GM18861 (cell line): ENCODE measurements around the gene HIC1.
"Not testable (repeated sequence)": the region's sequence is repeated elsewhere in the genome, so short reads cannot be mapped to it uniquely, and the experiment has no call there.

ENCODE experiments used
- ATAC-seq: cut with Tn5 transposase; IDR thresholded peaks from one replicate; pipeline ENCODE4 v1.9.1; 2021; ENCODE audit not compliant: unreplicated experiment

The HIC1 gene

GRCh38 chr17:2054512-2055291 lies at the start of gene HIC1:
HIC1 (plus strand) TSS chr17:2055103; CDS start chr17:2056691, 1,588 bp downstream.
- ATAC-seq: no peak

GRCh38 chr17:2008332-2009126 lies 46.4 kb upstream of the HIC1 start:
- ATAC-seq: no peak

GRCh38 chr17:2009737-2010136 lies 45.2 kb upstream of the HIC1 start:
- no peak for ATAC-seq

- ATAC-seq: no peak
Measured at GRCh38 chr17:2011411-2012371, 43.2 kb upstream of the HIC1 start.

GRCh38 chr17:2012499-2012898 lies 42.4 kb upstream of the HIC1 start:
- ATAC-seq: no peak

- ATAC-seq: not testable (repeated sequence)
Measured at GRCh38 chr17:2013220-2013993, 41.5 kb upstream of the HIC1 start.

- ATAC-seq: no peak
Measured at GRCh38 chr17:2013994-2014317, 40.9 kb upstream of the HIC1 start.

GRCh38 chr17:2015314-2015713 lies 39.6 kb upstream of the HIC1 start:
- ATAC-seq: no peak

GRCh38 chr17:2016494-2016893 lies 38.4 kb upstream of the HIC1 start:
- ATAC-seq: no peak

GRCh38 chr17:2017274-2017941 lies 37.5 kb upstream of the HIC1 start:
- no peak for ATAC-seq

GRCh38 chr17:2018716-2019510 lies 36.0 kb upstream of the HIC1 start:
- no peak for ATAC-seq

GRCh38 chr17:2019723-2020122 lies 35.2 kb upstream of the HIC1 start:
- ATAC-seq: no peak

- no peak for ATAC-seq
Measured at GRCh38 chr17:2020721-2021120, 34.2 kb upstream of the HIC1 start.

GRCh38 chr17:2022647-2023240 lies 32.2 kb upstream of the HIC1 start:
- ATAC-seq: no peak

GRCh38 chr17:2023256-2023655 lies 31.6 kb upstream of the HIC1 start:
- no peak for ATAC-seq

- ATAC-seq: no peak
Measured at GRCh38 chr17:2023692-2024571, 31.0 kb upstream of the HIC1 start.

GRCh38 chr17:2024572-2025219 lies 30.2 kb upstream of the HIC1 start:
- no peak for ATAC-seq
